Measurements from ENCODE around the gene PPP1R1A. TPM values are rescaled to one million over a fixed set of nuclear protein-coding genes. Genes with fewer than 3 reads are reported as not detected.
A peak's percentile ranks its signal among the peaks of the same experiment; 100 is the strongest.

PPP1R1A gene
- total and polyA plus RNA-seq, 8 donors = 0.18 to 4.5 (median 3.2) TPM

DNA sequence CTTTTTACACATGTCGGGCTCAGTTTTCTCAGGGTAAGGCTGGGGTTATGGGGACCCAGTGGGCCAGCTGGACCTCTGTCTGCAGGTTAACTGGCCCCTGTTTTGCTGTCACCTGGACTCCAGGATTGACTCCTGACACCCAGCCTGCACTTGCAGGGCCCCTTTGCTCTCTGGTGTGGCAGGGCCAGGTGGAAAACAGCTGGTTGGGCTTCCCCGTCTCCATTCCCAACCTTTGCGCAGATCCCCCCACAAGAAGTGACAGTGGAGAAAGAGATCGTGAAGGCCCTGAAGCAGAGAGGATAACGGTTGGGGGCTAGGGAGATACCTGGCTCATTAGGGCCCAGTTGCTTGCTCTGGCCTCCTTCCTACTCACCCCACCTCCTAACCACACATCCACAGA, 1.5 kb upstream of the PPP1R1A start:
- H3K36me3 ChIP-seq = no peaks in the 10 kb centered on the region
- TF ChIP-seq, protein P1, sequence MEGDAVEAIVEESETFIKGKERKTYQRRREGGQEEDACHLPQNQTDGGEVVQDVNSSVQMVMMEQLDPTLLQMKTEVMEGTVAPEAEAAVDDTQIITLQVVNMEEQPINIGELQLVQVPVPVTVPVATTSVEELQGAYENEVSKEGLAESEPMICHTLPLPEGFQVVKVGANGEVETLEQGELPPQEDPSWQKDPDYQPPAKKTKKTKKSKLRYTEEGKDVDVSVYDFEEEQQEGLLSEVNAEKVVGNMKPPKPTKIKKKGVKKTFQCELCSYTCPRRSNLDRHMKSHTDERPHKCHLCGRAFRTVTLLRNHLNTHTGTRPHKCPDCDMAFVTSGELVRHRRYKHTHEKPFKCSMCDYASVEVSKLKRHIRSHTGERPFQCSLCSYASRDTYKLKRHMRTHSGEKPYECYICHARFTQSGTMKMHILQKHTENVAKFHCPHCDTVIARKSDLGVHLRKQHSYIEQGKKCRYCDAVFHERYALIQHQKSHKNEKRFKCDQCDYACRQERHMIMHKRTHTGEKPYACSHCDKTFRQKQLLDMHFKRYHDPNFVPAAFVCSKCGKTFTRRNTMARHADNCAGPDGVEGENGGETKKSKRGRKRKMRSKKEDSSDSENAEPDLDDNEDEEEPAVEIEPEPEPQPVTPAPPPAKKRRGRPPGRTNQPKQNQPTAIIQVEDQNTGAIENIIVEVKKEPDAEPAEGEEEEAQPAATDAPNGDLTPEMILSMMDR (IDR thresholded peaks at IDR 0.05) = no peak
- peaks cover 0 to 15% of the 10 kb centered on the region in 2 donors for H3K4me1 ChIP-seq
- no peak overlapping the region for H3K4me3 ChIP-seq
- ATAC-seq (no peak), DNase-seq (no peak)
- H3K27ac ChIP-seq = no peak overlapping the region
- H3K27me3 ChIP-seq = peaks cover 17 to 70% of the 10 kb centered on the region in 2 donors
- intact Hi-C loops (cut with DNase I) = no loop called here
- no peaks in the 10 kb centered on the region for H3K9me3 ChIP-seq

DNA sequence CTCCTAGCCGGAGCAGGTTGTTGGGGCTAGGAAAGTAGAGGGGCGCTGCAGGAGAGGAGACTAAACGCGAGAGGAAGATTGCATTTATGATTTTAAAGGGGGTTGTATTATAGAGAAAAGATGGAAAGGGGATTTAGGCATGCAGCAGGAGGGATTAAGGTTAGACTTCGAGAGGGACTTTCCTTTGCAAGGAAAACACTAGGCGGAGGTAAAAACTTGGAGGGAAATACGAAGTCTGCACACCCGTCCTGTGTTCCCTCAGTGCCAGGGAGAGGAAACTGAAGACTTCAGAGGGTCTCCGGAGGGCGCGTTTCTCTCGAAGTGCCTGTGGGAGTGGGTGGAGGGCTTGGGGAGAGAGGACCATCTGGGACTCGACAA, 420 bp upstream of the PPP1R1A start:
- DNase-seq (no peak), ATAC-seq (no peak)
- Histone ChIP-seq H3K27ac (no peak overlapping the region), H3K36me3 (no peaks in the 10 kb centered on the region), H3K4me3 (peak overlapping the region; percentile 3 to 15), H3K27me3 (peaks cover 17 to 75% of the 10 kb centered on the region in 2 donors), H3K9me3 (no peaks in the 10 kb centered on the region), H3K4me1 (peaks cover 0 to 15% of the 10 kb centered on the region in 2 donors)
- TF ChIP-seq, protein P1 (IDR thresholded peaks at IDR 0.05) = no peak
- intact Hi-C loops (cut with DNase I) = no loop called here

DNA sequence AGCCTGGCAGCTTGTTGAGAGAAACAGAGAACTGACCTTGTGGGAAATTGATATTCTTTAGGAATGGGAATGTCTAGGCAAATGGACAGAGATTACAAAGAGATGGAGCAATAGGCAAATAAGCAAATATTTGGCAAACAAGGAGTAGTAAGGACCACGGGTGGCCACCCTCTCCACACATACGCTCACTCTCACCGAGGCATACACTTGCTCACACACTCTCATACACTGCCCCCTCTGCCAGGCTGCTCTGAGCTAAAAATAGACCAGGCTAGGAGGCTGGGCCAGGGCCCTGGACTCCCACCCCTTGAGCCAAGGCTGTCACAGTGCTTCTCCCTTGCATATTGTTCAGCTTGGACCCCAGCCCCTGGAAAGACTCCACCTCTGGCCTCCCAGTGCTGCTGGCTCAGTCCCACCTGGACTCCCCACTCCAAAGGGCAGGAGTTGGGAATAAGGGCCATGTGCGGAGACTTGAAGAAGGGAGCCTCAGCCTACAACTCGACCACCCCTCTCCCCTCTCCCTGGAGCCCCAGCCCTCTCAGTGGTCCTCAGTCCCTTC, 1.1 kb downstream of the PPP1R1A start:
- peak in 1 of 4 donors; percentile 36 for DNase-seq
- no peak overlapping the region for H3K4me3 ChIP-seq
- H3K27me3 ChIP-seq = peaks cover 17 to 84% of the 10 kb centered on the region in 2 donors
- intact Hi-C loops (cut with DNase I) = no loop called here
- peaks cover 0 to 15% of the 10 kb centered on the region in 2 donors for H3K4me1 ChIP-seq
- no peaks in the 10 kb centered on the region for H3K36me3 ChIP-seq
- no peaks in the 10 kb centered on the region for H3K9me3 ChIP-seq
- TF ChIP-seq, protein P1 (IDR thresholded peaks at IDR 0.05) = no peak
- peak; percentile 19 for ATAC-seq
- H3K27ac ChIP-seq = no peak overlapping the region

- TF ChIP-seq, protein P1 (IDR thresholded peaks at IDR 0.05) = no peak
- DNase-seq (no peak), ATAC-seq (no peak)
- H3K27me3 ChIP-seq = peaks cover 17 to 76% of the 10 kb centered on the region in 2 donors
- H3K36me3 ChIP-seq = no peaks in the 10 kb centered on the region
- intact Hi-C loops (cut with DNase I) = no loop called here
- H3K27ac ChIP-seq = no peak overlapping the region
- peaks cover 0 to 15% of the 10 kb centered on the region in 2 donors for H3K4me1 ChIP-seq
- H3K9me3 ChIP-seq = no peaks in the 10 kb centered on the region
- H3K4me3 ChIP-seq = no peak overlapping the region
Measured at GRCh38 chr12:54586620-54587019, 1.8 kb downstream of the PPP1R1A start.

DNA sequence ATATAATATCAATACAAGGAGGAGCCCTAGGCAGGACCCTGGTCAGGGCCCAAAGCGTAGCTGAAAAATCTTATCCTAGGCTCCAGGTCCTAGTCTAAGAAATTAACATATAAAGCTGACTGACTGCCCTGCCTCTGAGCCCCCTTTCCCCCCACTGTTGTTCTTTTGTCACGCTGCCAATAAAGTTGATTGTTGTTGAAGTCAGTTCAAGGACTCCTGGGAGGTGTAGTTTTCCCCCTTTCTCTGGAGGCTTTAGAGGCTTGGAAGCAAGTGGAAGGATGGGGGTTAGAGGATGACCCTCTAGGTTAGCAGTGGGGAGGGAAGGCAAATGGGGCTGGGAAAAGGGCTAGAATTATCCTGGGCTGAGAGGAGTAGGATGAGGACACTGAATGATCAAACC, 3.2 kb downstream of the PPP1R1A start:
- Histone ChIP-seq H3K27me3 (peaks cover 17 to 66% of the 10 kb centered on the region in 2 donors), H3K4me3 (no peak overlapping the region), H3K4me1 (peaks cover 0 to 15% of the 10 kb centered on the region in 2 donors), H3K27ac (no peak overlapping the region), H3K9me3 (no peaks in the 10 kb centered on the region), H3K36me3 (no peaks in the 10 kb centered on the region)
- intact Hi-C loops (cut with DNase I) = no loop called here
- TF ChIP-seq, protein P1 (IDR thresholded peaks at IDR 0.05) = no peak
- no peak for DNase-seq
- no peak for ATAC-seq
